ENCODE measurements around the gene KCNJ12.
"Not testable (repeated sequence)": the region's sequence is repeated elsewhere in the genome, so short reads cannot be mapped to it uniquely, and the experiment has no call there.

The KCNJ12 gene

DNA sequence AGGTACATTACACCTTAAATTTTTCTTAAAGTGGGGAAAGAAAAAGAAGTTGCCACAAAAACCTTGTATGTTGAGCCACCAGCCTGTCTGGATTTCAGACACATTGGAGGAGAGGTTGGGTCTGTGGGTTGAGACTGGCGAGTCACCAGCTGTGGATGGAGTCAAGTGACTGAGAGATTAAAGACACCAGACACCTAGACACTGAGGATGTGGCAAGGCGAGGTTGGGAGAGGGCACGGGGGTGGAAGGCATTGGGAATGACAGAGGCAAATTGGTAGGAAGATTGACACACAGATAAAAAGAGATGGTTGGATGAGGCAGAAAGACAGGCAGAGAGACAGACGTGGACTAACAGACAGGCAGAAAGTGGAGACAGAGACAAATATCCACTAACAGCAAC lies 49.6 kb downstream of the KCNJ12 start:
- WGBS: 81% methylated on average over 4 of the region's 4 CpGs

DNA sequence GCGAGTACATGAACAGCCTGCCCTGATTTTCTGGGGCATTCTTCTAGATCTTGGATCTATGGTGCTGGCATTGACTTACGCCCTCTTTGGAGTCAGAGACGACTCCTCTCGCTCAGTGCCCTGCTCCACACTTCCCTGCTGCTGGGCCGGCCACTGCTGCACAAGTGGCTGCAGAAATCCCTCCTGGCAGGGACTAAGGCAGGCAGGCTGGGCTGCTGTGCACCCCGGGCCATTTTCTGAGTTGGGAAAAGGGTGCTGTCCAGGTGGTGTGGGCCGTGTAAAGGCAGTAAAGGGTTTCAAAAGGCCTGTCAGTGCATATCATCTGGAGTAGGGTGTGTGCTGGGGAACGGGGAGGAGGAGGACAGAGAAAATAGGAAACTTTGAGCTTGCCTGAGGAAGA lies 50.1 kb downstream of the KCNJ12 start:
- H4K8ac ChIP-seq (ENCODE audit: low read length); H3K14ac ChIP-seq (ENCODE audit: low read length in 2 of 2); H3K79me1 ChIP-seq (replicated peaks; ENCODE audit: low read length, poor library complexity, severe bottlenecking); H3K36me3 ChIP-seq (ENCODE audit: control insufficient read depth in 1 of 2, insufficient read depth in 2 of 2, low read depth in 1 of 2, low read length in 2 of 2); H2BK12ac ChIP-seq (ENCODE audit: low read length in 2 of 2); H4K91ac ChIP-seq (ENCODE audit: low read length); H3K9me3 ChIP-seq (ENCODE audit: control insufficient read depth, low read length); H3K4me1 ChIP-seq (ENCODE audit: control insufficient read depth, insufficient read depth, low read depth, low read length); H2BK120ac ChIP-seq (ENCODE audit: low read depth, low read length); H3K4me3 ChIP-seq (ENCODE audit: insufficient read depth in 1 of 2, low read depth in 1 of 2, low read length in 2 of 2); H2BK5ac ChIP-seq (ENCODE audit: low read depth, low read length, poor library complexity, severe bottlenecking); H2BK15ac ChIP-seq (ENCODE audit: low read depth, poor library complexity, severe bottlenecking); H3K27ac ChIP-seq (ENCODE audit: low read length, poor library complexity, severe bottlenecking); H2AFZ ChIP-seq (ENCODE audit: low read depth, low read length); H3K27me3 ChIP-seq (ENCODE audit: control insufficient read depth in 1 of 2, insufficient read depth in 1 of 2, low read length in 2 of 2); H3K18ac ChIP-seq (ENCODE audit: low read depth in 1 of 2, low read length in 2 of 2); DNase-seq; H3K9ac ChIP-seq (ENCODE audit: low read length); H3K4me2 ChIP-seq (ENCODE audit: low read length, poor library complexity, severe bottlenecking); H2AK5ac ChIP-seq (ENCODE audit: low read length, severe bottlenecking); H3K23ac ChIP-seq (ENCODE audit: low read length in 2 of 2); H3K4ac ChIP-seq (ENCODE audit: low read depth in 1 of 2, low read length in 2 of 2): not testable (repeated sequence)
- WGBS: 86% methylated on average over 7 of the region's 8 CpGs

More for the DNA sequence above, 49.6 kb downstream of the KCNJ12 start:
- H4K91ac ChIP-seq (ENCODE audit: low read length): no peak overlapping the region
- no peaks in the 10 kb centered on the region for H3K36me3 ChIP-seq (ENCODE audit: control insufficient read depth in 1 of 2, insufficient read depth in 2 of 2, low read depth in 1 of 2, low read length in 2 of 2)
- H2AFZ ChIP-seq (ENCODE audit: low read depth, low read length): no peak overlapping the region
- no peak overlapping the region for H3K9ac ChIP-seq (ENCODE audit: low read length)
- H2BK15ac ChIP-seq (ENCODE audit: low read depth, poor library complexity, severe bottlenecking): no peak overlapping the region
- no peak overlapping the region for H3K23ac ChIP-seq (ENCODE audit: low read length in 2 of 2)
- H3K4me2 ChIP-seq (ENCODE audit: low read length, poor library complexity, severe bottlenecking): no peak overlapping the region
- no peaks in the 10 kb centered on the region for H3K9me3 ChIP-seq (ENCODE audit: control insufficient read depth, low read length)
- peaks cover 0 to 3% of the 10 kb centered on the region in 2 experiments for H3K27me3 ChIP-seq (ENCODE audit: control insufficient read depth in 1 of 2, insufficient read depth in 1 of 2, low read length in 2 of 2)
- no peak overlapping the region for H2BK5ac ChIP-seq (ENCODE audit: low read depth, low read length, poor library complexity, severe bottlenecking)
- H3K18ac ChIP-seq (ENCODE audit: low read depth in 1 of 2, low read length in 2 of 2): no peak overlapping the region
- no peak overlapping the region for H3K4ac ChIP-seq (ENCODE audit: low read depth in 1 of 2, low read length in 2 of 2)
- H2BK120ac ChIP-seq (ENCODE audit: low read depth, low read length): no peak overlapping the region
- no peak overlapping the region for H4K8ac ChIP-seq (ENCODE audit: low read length)
- no peak overlapping the region for H3K14ac ChIP-seq (ENCODE audit: low read length in 2 of 2)
- H2BK12ac ChIP-seq (ENCODE audit: low read length in 2 of 2): no peak overlapping the region
- no peak overlapping the region for H3K27ac ChIP-seq (ENCODE audit: low read length, poor library complexity, severe bottlenecking)
- DNase-seq: no peak
- H2AK5ac ChIP-seq (ENCODE audit: low read length, severe bottlenecking): no peak overlapping the region
- H3K79me1 ChIP-seq (replicated peaks; ENCODE audit: low read length, poor library complexity, severe bottlenecking): no peaks in the 10 kb centered on the region
- H3K4me3 ChIP-seq (ENCODE audit: insufficient read depth in 1 of 2, low read depth in 1 of 2, low read length in 2 of 2): no peak overlapping the region
- H3K4me1 ChIP-seq (ENCODE audit: control insufficient read depth, insufficient read depth, low read depth, low read length): peaks cover 2% of the 10 kb centered on the region

DNA sequence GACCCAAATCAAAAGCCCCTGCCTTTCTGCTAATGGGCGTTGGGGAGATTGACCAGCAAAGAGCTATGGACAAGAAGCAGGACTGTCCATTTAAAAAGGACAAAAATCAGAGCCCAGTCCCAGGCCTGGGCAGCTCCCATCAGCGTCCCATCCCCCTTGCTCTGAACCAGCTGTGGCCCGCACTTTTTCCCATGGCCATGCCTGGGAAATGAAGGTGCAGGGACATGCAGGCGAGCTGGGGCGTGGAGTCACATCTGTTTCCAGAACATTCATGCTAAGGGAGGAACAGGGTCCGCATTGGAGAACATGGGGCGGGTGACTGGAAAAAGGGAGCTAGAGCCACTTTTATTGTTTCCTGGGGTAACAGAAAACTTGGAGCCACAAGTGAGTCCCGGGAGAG lies 50.7 kb downstream of the KCNJ12 start:
- not testable (repeated sequence) for H3K4me3 ChIP-seq (ENCODE audit: insufficient read depth in 1 of 2, low read depth in 1 of 2, low read length in 2 of 2); H3K4me1 ChIP-seq (ENCODE audit: control insufficient read depth, insufficient read depth, low read depth, low read length); H2BK15ac ChIP-seq (ENCODE audit: low read depth, poor library complexity, severe bottlenecking); H2BK5ac ChIP-seq (ENCODE audit: low read depth, low read length, poor library complexity, severe bottlenecking); H2BK120ac ChIP-seq (ENCODE audit: low read depth, low read length); H3K4me2 ChIP-seq (ENCODE audit: low read length, poor library complexity, severe bottlenecking); H2BK12ac ChIP-seq (ENCODE audit: low read length in 2 of 2); H2AFZ ChIP-seq (ENCODE audit: low read depth, low read length); H3K36me3 ChIP-seq (ENCODE audit: control insufficient read depth in 1 of 2, insufficient read depth in 2 of 2, low read depth in 1 of 2, low read length in 2 of 2); H3K27me3 ChIP-seq (ENCODE audit: control insufficient read depth in 1 of 2, insufficient read depth in 1 of 2, low read length in 2 of 2); H3K4ac ChIP-seq (ENCODE audit: low read depth in 1 of 2, low read length in 2 of 2); H3K27ac ChIP-seq (ENCODE audit: low read length, poor library complexity, severe bottlenecking); H3K18ac ChIP-seq (ENCODE audit: low read depth in 1 of 2, low read length in 2 of 2); H3K23ac ChIP-seq (ENCODE audit: low read length in 2 of 2); H4K91ac ChIP-seq (ENCODE audit: low read length); H3K14ac ChIP-seq (ENCODE audit: low read length in 2 of 2); H3K79me1 ChIP-seq (replicated peaks; ENCODE audit: low read length, poor library complexity, severe bottlenecking); H2AK5ac ChIP-seq (ENCODE audit: low read length, severe bottlenecking); H3K9me3 ChIP-seq (ENCODE audit: control insufficient read depth, low read length); DNase-seq; H4K8ac ChIP-seq (ENCODE audit: low read length); H3K9ac ChIP-seq (ENCODE audit: low read length)
- 90% methylated on average over 6 of the region's 8 CpGs for WGBS

DNA sequence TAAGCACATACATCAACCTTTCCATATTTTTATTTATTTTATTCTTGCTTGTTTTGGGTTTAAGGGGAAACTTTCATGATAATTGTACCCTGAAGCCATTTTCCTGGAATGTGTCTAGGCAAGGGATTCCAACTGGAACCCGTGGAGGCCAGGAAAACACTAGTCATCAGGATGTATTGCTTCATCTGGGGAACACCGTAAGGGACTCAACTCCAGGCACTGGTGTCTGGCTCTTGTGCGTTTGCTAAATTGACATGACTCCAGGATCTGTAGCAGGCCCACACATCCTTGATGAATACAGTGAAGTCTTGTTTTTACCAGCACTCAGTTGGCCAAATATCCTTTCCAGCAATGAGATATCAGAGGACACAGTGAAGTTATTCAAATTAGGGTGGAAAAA lies 51.6 kb downstream of the KCNJ12 start:
- H3K36me3 ChIP-seq (ENCODE audit: control insufficient read depth in 1 of 2, insufficient read depth in 2 of 2, low read depth in 1 of 2, low read length in 2 of 2); H3K4ac ChIP-seq (ENCODE audit: low read depth in 1 of 2, low read length in 2 of 2); H3K18ac ChIP-seq (ENCODE audit: low read depth in 1 of 2, low read length in 2 of 2); H4K91ac ChIP-seq (ENCODE audit: low read length); H3K4me2 ChIP-seq (ENCODE audit: low read length, poor library complexity, severe bottlenecking); H3K9ac ChIP-seq (ENCODE audit: low read length); H4K8ac ChIP-seq (ENCODE audit: low read length); H2AK5ac ChIP-seq (ENCODE audit: low read length, severe bottlenecking); H2BK15ac ChIP-seq (ENCODE audit: low read depth, poor library complexity, severe bottlenecking); DNase-seq; H2AFZ ChIP-seq (ENCODE audit: low read depth, low read length); H3K27ac ChIP-seq (ENCODE audit: low read length, poor library complexity, severe bottlenecking); H3K9me3 ChIP-seq (ENCODE audit: control insufficient read depth, low read length); H3K14ac ChIP-seq (ENCODE audit: low read length in 2 of 2); H3K4me1 ChIP-seq (ENCODE audit: control insufficient read depth, insufficient read depth, low read depth, low read length); H3K4me3 ChIP-seq (ENCODE audit: insufficient read depth in 1 of 2, low read depth in 1 of 2, low read length in 2 of 2); H3K79me1 ChIP-seq (replicated peaks; ENCODE audit: low read length, poor library complexity, severe bottlenecking); H2BK12ac ChIP-seq (ENCODE audit: low read length in 2 of 2); H3K27me3 ChIP-seq (ENCODE audit: control insufficient read depth in 1 of 2, insufficient read depth in 1 of 2, low read length in 2 of 2); H2BK5ac ChIP-seq (ENCODE audit: low read depth, low read length, poor library complexity, severe bottlenecking); H2BK120ac ChIP-seq (ENCODE audit: low read depth, low read length); H3K23ac ChIP-seq (ENCODE audit: low read length in 2 of 2): not testable (repeated sequence)
- no CpG with 5 or more reads among the region's 3 CpGs for WGBS

Measured in mesenchymal stem cell (in vitro differentiated cells and primary cell).